Endothelial cell of umbilical vein (primary cell): ENCODE measurements around the gene ZNF609. TPM values are rescaled to one million over a fixed set of nuclear protein-coding genes. Genes with fewer than 3 reads are reported as not detected.

Experiments
- BruUV-seq: library from RNA; stranded (reverse); fragments of 400-500 nt; replicated peaks from 2 replicates; lab custom pipeline; 2021; lab: Mats Ljungman, UMichigan
- CTCF ChIA-PET: fragments of 300-600, 350-600 bp; sonication (Branson Sonifier 250); formaldehyde crosslinking; loops from one replicate; lab custom pipeline; 2021; ENCODE audit warnings: antibody characterized with exemption, inconsistent platforms; lab: Charles Lee
- POLR2A ChIA-PET: fragments of 300-600, 350-600 bp; sonication (Branson Sonifier 250); formaldehyde crosslinking; loops from one replicate; lab custom pipeline; 2021; ENCODE audit warnings: antibody characterized with exemption, inconsistent platforms; lab: Charles Lee
- DNase-seq: peaks from one replicate; pipeline ENCODE4 v3.0.0-alpha.2; 2011; ENCODE audit warnings: low read depth, low spot score
- FAIRE-seq: peaks from 2 replicates; lab custom pipeline; 2011; peaks lifted over from hg19 to GRCh38; lab: Jason Lieb, UNC
- H2AFZ ChIP-seq: 2 replicates; pipeline ENCODE4 v1.6.0; 2012; ENCODE audit warnings: low read depth, low read length, control low read depth, inconsistent platforms
- H3K27ac ChIP-seq: 2 replicates; pipeline ENCODE4 v1.5.1; 2011; ENCODE audit warnings: low read depth, mild to moderate bottlenecking, control low read depth, low read length, moderate library complexity; ENCODE audit not compliant: insufficient read depth
- H3K27me3 ChIP-seq, 2 experiments: 2 replicates each; pipeline versions ENCODE4 v1.6.0 to v1.6.1; 2011; ENCODE audit warnings: low read length in 2 of 2, mixed read lengths in 1 of 2; ENCODE audit not compliant: control insufficient read depth in 2 of 2, insufficient read depth in 2 of 2
- H3K36me3 ChIP-seq, 2 experiments: 2 replicates in 1 of 2; 3 replicates in 1 of 2; pipeline ENCODE4 v1.5.1; 2011; ENCODE audit warnings: low read length in 2 of 2, mild to moderate bottlenecking in 1 of 2, moderate library complexity in 1 of 2; ENCODE audit not compliant: control insufficient read depth in 2 of 2, insufficient read depth in 2 of 2; ENCODE audit errors: extremely low read depth in 1 of 2
- H3K4me1 ChIP-seq: 3 replicates; pipeline ENCODE4 v1.5.1; 2011; ENCODE audit warnings: mild to moderate bottlenecking, low read length; ENCODE audit not compliant: control insufficient read depth, insufficient read depth; ENCODE audit errors: extremely low read depth
- H3K4me2 ChIP-seq: 2 replicates; pipeline ENCODE4 v1.6.1; 2011; ENCODE audit warnings: low read length, control low read depth, mixed read lengths; ENCODE audit not compliant: insufficient read depth
- H3K4me3 ChIP-seq, 3 experiments: fragments of 200-600 bp in 1 of 3; sonication (generic), shearing (Covaris generic) in 1 of 3; replicated peaks in 1 of 3; 2 replicates each; pipeline ENCODE4 v1.5.1; 2011 to 2016; ENCODE audit warnings: control low read depth in 3 of 3, low read length in 3 of 3, mild to moderate bottlenecking in 2 of 3, inconsistent platforms in 1 of 3, low read depth in 1 of 3, moderate library complexity in 1 of 3; ENCODE audit not compliant: insufficient read depth in 1 of 3
- H3K79me2 ChIP-seq: 2 replicates; pipeline ENCODE4 v1.6.0; 2012; ENCODE audit warnings: low read length, inconsistent platforms; ENCODE audit not compliant: control insufficient read depth, insufficient read depth
- H3K9ac ChIP-seq: replicated peaks from 2 replicates; pipeline ENCODE3; 2011; ENCODE audit warnings: low read length, control low read depth; ENCODE audit not compliant: insufficient read depth; ENCODE audit errors: extremely low read depth
- H3K9me1 ChIP-seq: replicated peaks from 3 replicates; pipeline ENCODE4 v1.6.0; 2011; ENCODE audit warnings: mild to moderate bottlenecking, low read length; ENCODE audit not compliant: control insufficient read depth, insufficient read depth; ENCODE audit errors: extremely low read depth
- H3K9me3 ChIP-seq: replicated peaks from 2 replicates; pipeline ENCODE4 v1.5.1; 2012; ENCODE audit warnings: low read length, inconsistent platforms; ENCODE audit not compliant: control insufficient read depth, insufficient read depth
- H4K20me1 ChIP-seq: replicated peaks from 2 replicates; pipeline ENCODE3; 2011; ENCODE audit warnings: mild to moderate bottlenecking, low read length; ENCODE audit not compliant: control insufficient read depth, insufficient read depth; ENCODE audit errors: extremely low read depth
- GATA2 ChIP-seq: IDR thresholded peaks from 2 replicates; pipeline ENCODE4 v1.7.0; 2011; ENCODE audit warnings: low read depth, mild to moderate bottlenecking, moderate library complexity, mixed read lengths, low read length; ENCODE audit not compliant: insufficient read length, insufficient read depth
- MYC ChIP-seq: IDR thresholded peaks from one replicate; pipeline ENCODE4 v1.6.1; 2011; ENCODE audit warnings: mild to moderate bottlenecking, low read depth, low read length
- POLR2AphosphoS5 ChIP-seq: IDR thresholded peaks from 2 replicates; pipeline ENCODE4 v1.6.1; 2012; ENCODE audit warnings: low read depth, mild to moderate bottlenecking, control low read depth, low read length, moderate library complexity; ENCODE audit not compliant: insufficient read depth
- dilution Hi-C: fragments of 300-500 bp; cut with MboI; formaldehyde crosslinking; loops from one replicate; pipeline ENCODE4 v1.15.0; 2019; ENCODE audit warnings: low sequenced_read_pairs; ENCODE audit not compliant: extremely low pct_ligation_motif_present
- intact Hi-C: fragments of 100-400 bp; cut with micrococcal nuclease; formaldehyde crosslinking; loops from one replicate; pipeline ENCODE4 v1.10.0; 2022
- polyA plus RNA-seq, 4 experiments: library from polyadenylated mRNA; depleted of rRNA in 3 of 4; stranded (reverse) in 3 of 4; unstranded in 1 of 4; fragments of >200 nt; gene quantifications; 2 replicates each; pipeline versions ENCODE4 v1.2.1 to v1.2.3, GENCODE V29; 2011 to 2012; ENCODE audit warnings: missing spikeins in 1 of 4
- total RNA-seq: library from RNA; stranded (reverse); gene quantifications from 2 replicates; pipeline ENCODE4 v1.2.3, GENCODE V29; 2021
- TF ChIP-seq, protein P1 (sequence below): IDR thresholded peaks from 2 replicates; pipeline ENCODE4 v1.6.1; 2011; ENCODE audit not compliant: insufficient read depth, insufficient read length

ZNF609 gene
- total and polyA plus RNA-seq, 2 donors (not counting 3 experiments of a cell fraction or from before 2014, with no cell fraction given), result 18.2 to 49.6 TPM

GRCh38 chr15:64521201-64521600 is 60.8 kb downstream of the ZNF609 start:
- peak; percentile 12 for TF ChIP-seq POLR2AphosphoS5
- TF ChIP-seq, protein P1, sequence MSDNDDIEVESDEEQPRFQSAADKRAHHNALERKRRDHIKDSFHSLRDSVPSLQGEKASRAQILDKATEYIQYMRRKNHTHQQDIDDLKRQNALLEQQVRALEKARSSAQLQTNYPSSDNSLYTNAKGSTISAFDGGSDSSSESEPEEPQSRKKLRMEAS, result no peak
- dilution Hi-C loops, result no loop called here
- no peak overlapping the region for H2AFZ ChIP-seq
- H3K9me1 ChIP-seq, result no peaks in the 10 kb centered on the region
- no peaks in the 10 kb centered on the region for H3K27me3 ChIP-seq
- POLR2A ChIA-PET, result interaction anchor here (0.6 to 1.4 kb wide), 2 partner anchors 10 kb away, joined by 3 to 4 read pairs; no protein-coding TSS in a partner anchor
- BruUV-seq, result no TSS peak
- peaks cover 5% of the 10 kb centered on the region for H4K20me1 ChIP-seq
- H3K4me1 ChIP-seq, result peaks cover 27% of the 10 kb centered on the region
- H3K36me3 ChIP-seq, result no peaks in the 10 kb centered on the region
- intact Hi-C loops, result no loop called here
- H3K9ac ChIP-seq, result no peak overlapping the region
- peaks cover 93% of the 10 kb centered on the region for H3K79me2 ChIP-seq
- FAIRE-seq, result peak; percentile 53
- no peaks in the 10 kb centered on the region for H3K9me3 ChIP-seq
- H3K4me2 ChIP-seq, result peak overlapping the region; percentile 65
- peak; percentile 66 for DNase-seq
- no peak overlapping the region for H3K4me3 ChIP-seq
- CTCF ChIA-PET, result interaction anchor here (0.8 to 1.4 kb wide), 4 partner anchors 9 to 53 kb away, joined by 3 to 7 read pairs (median 4); no protein-coding TSS in a partner anchor
- H3K27ac ChIP-seq, result peak overlapping the region; percentile 34

DNA sequence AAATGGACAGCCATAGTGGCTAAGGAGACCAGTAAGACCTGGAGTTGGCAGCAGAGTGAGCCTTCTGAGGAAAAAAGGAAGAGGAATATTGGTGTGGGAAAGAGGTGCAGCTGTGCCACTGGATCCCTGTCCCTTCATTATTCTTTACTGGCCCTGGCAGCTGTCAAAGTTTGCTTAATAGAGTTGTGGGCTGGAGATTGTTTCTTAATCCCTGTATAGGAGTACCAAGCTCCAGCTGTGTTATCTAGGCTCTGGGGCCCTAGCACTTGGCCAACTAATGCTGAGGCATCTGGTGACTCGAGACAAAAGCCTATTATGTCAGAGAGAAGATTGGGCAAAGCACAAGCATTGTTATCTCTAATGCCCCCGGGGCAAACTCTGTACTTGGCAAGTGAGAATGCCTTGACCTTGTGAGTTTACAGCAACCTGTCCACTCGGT is 61.4 kb downstream of the ZNF609 start:
- dilution Hi-C loops, result no loop called here
- Histone ChIP-seq H3K4me3 (no peak overlapping the region), H3K79me2 (peaks cover 94% of the 10 kb centered on the region), H3K9me3 (no peaks in the 10 kb centered on the region), H3K4me1 (peaks cover 28% of the 10 kb centered on the region), H3K27me3 (no peaks in the 10 kb centered on the region), H3K9ac (no peak overlapping the region), H2AFZ (no peak overlapping the region), H3K27ac (peak overlapping the region; percentile 34), H3K9me1 (no peaks in the 10 kb centered on the region), H3K4me2 (peak overlapping the region; percentile 65), H3K36me3 (no peaks in the 10 kb centered on the region), H4K20me1 (peaks cover 5% of the 10 kb centered on the region)
- intact Hi-C loops, result no loop called here
- DNase-seq (no peak), FAIRE-seq (peak; percentile 46)
- BruUV-seq, result no TSS peak
- no peak for TF ChIP-seq MYC
- peak; percentile 20 for TF ChIP-seq GATA2
- ChIA-PET POLR2A (interaction anchor here (0.6 to 1.4 kb wide), 2 partner anchors 9 to 10 kb away, joined by 3 to 4 read pairs; no protein-coding TSS in a partner anchor), CTCF (interaction anchor here (0.8 to 1.4 kb wide), 4 partner anchors 9 to 54 kb away, joined by 3 to 7 read pairs (median 4); no protein-coding TSS in a partner anchor)
